ENCODE data around the gene FAIM2.

DNA sequence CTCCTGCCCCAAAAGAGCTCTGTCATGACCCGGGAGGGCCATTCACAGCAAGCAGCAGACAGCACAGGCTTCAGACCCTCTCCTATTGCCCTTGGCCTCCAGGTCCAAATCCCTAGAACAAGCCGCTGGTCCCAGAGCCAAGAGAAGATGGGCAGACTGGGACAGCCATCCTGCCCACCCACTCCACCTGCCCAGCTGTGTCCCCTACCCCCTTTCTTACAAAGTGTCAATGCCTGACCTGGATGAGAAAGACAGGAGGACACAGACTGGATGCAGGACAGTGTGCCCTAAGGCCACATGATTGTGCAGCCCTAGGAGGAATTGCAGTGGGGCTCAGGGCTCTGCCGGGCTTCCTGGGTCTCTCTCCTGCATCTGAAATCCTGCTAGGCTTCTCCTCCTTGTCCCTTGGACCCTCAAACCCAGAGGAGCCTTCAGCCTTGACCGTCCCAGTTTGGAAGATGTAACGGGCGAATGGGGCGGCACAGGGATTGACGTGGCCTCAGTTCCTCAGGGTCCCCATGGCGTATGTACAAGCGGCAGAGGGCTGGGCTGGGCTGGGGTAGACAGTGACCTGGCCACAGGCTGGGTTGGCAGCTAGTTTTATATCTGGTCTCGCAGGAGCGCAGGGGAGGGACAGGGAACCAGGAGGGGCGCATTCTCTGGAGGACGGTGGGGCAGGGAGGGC is 33.7 kb downstream of the FAIM2 start:
- TF ChIP-seq POLR2A (IDR thresholded peaks at IDR 0.05; ENCODE audit: low read depth, low read length) (no peak), ATF7 (IDR thresholded peaks at IDR 0.05; ENCODE audit: low read depth) (no peak), SP1 (IDR thresholded peaks at IDR 0.05; ENCODE audit: low read depth, low read length) (no peak), KAT2A (conservative IDR thresholded peaks at IDR 0.05; ENCODE audit: control insufficient read depth, low read depth, low read length) (no peak), CBX3 (IDR thresholded peaks at IDR 0.05; ENCODE audit: borderline replicate concordance, low read depth) (no peak)
- TF ChIP-seq, protein P1, sequence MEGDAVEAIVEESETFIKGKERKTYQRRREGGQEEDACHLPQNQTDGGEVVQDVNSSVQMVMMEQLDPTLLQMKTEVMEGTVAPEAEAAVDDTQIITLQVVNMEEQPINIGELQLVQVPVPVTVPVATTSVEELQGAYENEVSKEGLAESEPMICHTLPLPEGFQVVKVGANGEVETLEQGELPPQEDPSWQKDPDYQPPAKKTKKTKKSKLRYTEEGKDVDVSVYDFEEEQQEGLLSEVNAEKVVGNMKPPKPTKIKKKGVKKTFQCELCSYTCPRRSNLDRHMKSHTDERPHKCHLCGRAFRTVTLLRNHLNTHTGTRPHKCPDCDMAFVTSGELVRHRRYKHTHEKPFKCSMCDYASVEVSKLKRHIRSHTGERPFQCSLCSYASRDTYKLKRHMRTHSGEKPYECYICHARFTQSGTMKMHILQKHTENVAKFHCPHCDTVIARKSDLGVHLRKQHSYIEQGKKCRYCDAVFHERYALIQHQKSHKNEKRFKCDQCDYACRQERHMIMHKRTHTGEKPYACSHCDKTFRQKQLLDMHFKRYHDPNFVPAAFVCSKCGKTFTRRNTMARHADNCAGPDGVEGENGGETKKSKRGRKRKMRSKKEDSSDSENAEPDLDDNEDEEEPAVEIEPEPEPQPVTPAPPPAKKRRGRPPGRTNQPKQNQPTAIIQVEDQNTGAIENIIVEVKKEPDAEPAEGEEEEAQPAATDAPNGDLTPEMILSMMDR (IDR thresholded peaks at IDR 0.05 in 2 of 3, conservative IDR thresholded peaks at IDR 0.05 in 1 of 3; ENCODE audit: control insufficient read depth in 2 of 3, extremely low read depth in 1 of 3, insufficient read depth in 1 of 3, low read depth in 3 of 3, low read length in 3 of 3): no peak
- TF ChIP-seq, protein P2, sequence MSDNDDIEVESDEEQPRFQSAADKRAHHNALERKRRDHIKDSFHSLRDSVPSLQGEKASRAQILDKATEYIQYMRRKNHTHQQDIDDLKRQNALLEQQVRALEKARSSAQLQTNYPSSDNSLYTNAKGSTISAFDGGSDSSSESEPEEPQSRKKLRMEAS (IDR thresholded peaks at IDR 0.05; ENCODE audit: low read depth, low read length): no peak
- TF ChIP-seq, protein P3, sequence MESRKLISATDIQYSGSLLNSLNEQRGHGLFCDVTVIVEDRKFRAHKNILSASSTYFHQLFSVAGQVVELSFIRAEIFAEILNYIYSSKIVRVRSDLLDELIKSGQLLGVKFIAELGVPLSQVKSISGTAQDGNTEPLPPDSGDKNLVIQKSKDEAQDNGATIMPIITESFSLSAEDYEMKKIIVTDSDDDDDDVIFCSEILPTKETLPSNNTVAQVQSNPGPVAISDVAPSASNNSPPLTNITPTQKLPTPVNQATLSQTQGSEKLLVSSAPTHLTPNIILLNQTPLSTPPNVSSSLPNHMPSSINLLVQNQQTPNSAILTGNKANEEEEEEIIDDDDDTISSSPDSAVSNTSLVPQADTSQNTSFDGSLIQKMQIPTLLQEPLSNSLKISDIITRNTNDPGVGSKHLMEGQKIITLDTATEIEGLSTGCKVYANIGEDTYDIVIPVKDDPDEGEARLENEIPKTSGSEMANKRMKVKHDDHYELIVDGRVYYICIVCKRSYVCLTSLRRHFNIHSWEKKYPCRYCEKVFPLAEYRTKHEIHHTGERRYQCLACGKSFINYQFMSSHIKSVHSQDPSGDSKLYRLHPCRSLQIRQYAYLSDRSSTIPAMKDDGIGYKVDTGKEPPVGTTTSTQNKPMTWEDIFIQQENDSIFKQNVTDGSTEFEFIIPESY (IDR thresholded peaks at IDR 0.05): no peak

All from GM12878 (cell line).